CD14-positive monocyte (primary cell): ENCODE data around the gene CRADD. TPM values are rescaled to one million over a fixed set of nuclear protein-coding genes. Genes with fewer than 3 reads are reported as not detected.

Source experiments
- DNase-seq, 3 donors: peaks; one replicate each; pipeline ENCODE4 v3.0.0-alpha.2; 2011 to 2022
- H2AFZ ChIP-seq: 2 replicates; pipeline ENCODE4 v1.6.0; 2012; ENCODE audit warnings: mild to moderate bottlenecking, low read depth, low read length, inconsistent platforms; ENCODE audit not compliant: insufficient read depth, poor library complexity, severe bottlenecking
- H3K27ac ChIP-seq, 2 donors: 1 replicate in 1 of 2; 2 replicates in 1 of 2; pipeline ENCODE4 v1.5.1; 2012 to 2013; ENCODE audit warnings: low read length in 2 of 2, control low read depth in 1 of 2, inconsistent platforms in 1 of 2, low read depth in 1 of 2, mild to moderate bottlenecking in 1 of 2
- H3K27me3 ChIP-seq, 2 donors: one replicate each; pipeline versions ENCODE4 v1.6.0 to v1.6.1; 2011 to 2013; ENCODE audit warnings: low read length in 2 of 2; ENCODE audit not compliant: control insufficient read depth in 2 of 2, insufficient read depth in 2 of 2
- H3K36me3 ChIP-seq, 2 donors: replicated peaks in 1 of 2; 1 replicate in 1 of 2; 2 replicates in 1 of 2; pipeline versions ENCODE4 v1.5.1 to v1.6.1; 2012 to 2013; ENCODE audit warnings: low read length in 2 of 2, control low read depth in 1 of 2, inconsistent platforms in 1 of 2, mild to moderate bottlenecking in 1 of 2; ENCODE audit not compliant: insufficient read depth in 2 of 2, control insufficient read depth in 1 of 2
- H3K4me1 ChIP-seq, 2 donors: 1 replicate in 1 of 2; 2 replicates in 1 of 2; pipeline versions ENCODE4 v1.5.1 to v1.6.1; 2012 to 2013; ENCODE audit warnings: low read length in 2 of 2, control low read depth in 1 of 2, inconsistent platforms in 1 of 2, mild to moderate bottlenecking in 1 of 2, moderate library complexity in 1 of 2; ENCODE audit not compliant: insufficient read depth in 2 of 2, control insufficient read depth in 1 of 2
- H3K4me2 ChIP-seq: replicated peaks from 2 replicates; pipeline ENCODE3; 2012; ENCODE audit warnings: low read length, moderate library complexity, mild to moderate bottlenecking; ENCODE audit not compliant: poor library complexity, severe bottlenecking; ENCODE audit errors: extremely low read depth
- H3K4me3 ChIP-seq, 3 experiments: fragments of 200-600 bp in 1 of 3; sonication (generic) in 1 of 3; replicated peaks in 1 of 3; 1 replicate in 2 of 3; 2 replicates in 1 of 3; pipeline ENCODE4 v1.5.1; 2011 to 2013; ENCODE audit warnings: low read length in 3 of 3, mild to moderate bottlenecking in 3 of 3, control low read depth in 2 of 3, low read depth in 2 of 3, inconsistent platforms in 1 of 3, moderate library complexity in 1 of 3
- H3K79me2 ChIP-seq: 2 replicates; pipeline ENCODE4 v1.6.0; 2012; ENCODE audit warnings: mild to moderate bottlenecking, control low read depth, inconsistent platforms, low read length, moderate library complexity; ENCODE audit not compliant: insufficient read depth
- H3K9ac ChIP-seq: 2 replicates; pipeline ENCODE4 v1.6.0; 2017; ENCODE audit warnings: low read length, mild to moderate bottlenecking; ENCODE audit not compliant: insufficient read depth, poor library complexity, severe bottlenecking
- H3K9me3 ChIP-seq, 2 donors: replicated peaks in 1 of 2; 1 replicate in 1 of 2; 2 replicates in 1 of 2; pipeline versions ENCODE4 v1.5.1 to v1.6.1; 2012 to 2013; ENCODE audit warnings: low read length in 2 of 2, control low read depth in 1 of 2; ENCODE audit not compliant: control insufficient read depth in 1 of 2, insufficient read depth in 1 of 2
- H4K20me1 ChIP-seq: 2 replicates; pipeline ENCODE4 v1.6.0; 2012; ENCODE audit warnings: mild to moderate bottlenecking, low read length, control low read depth, moderate library complexity; ENCODE audit not compliant: insufficient read depth
- H3K27ac Mint-ChIP-seq, 7 donors: one replicate each; pipeline ENCODE4 v1.8.0; 2020; ENCODE audit warnings: mild to moderate bottlenecking in 7 of 7, mixed read lengths in 7 of 7, moderate library complexity in 6 of 7, inconsistent platforms in 2 of 7
- H3K27me3 Mint-ChIP-seq, 3 donors: one replicate each; pipeline ENCODE4 v1.8.0; 2021 to 2022; ENCODE audit warnings: low read depth in 3 of 3, mild to moderate bottlenecking in 3 of 3, mixed read lengths in 3 of 3, moderate library complexity in 3 of 3, inconsistent platforms in 1 of 3
- H3K36me3 Mint-ChIP-seq, 2 donors: one replicate each; pipeline ENCODE4 v1.8.0; 2020; ENCODE audit warnings: mixed read lengths in 2 of 2, inconsistent platforms in 1 of 2, mild to moderate bottlenecking in 1 of 2
- H3K4me1 Mint-ChIP-seq: one replicate; pipeline ENCODE4 v1.8.0; 2020; ENCODE audit warnings: mild to moderate bottlenecking, mixed read lengths
- H3K4me3 Mint-ChIP-seq, 2 donors: one replicate each; pipeline ENCODE4 v1.8.0; 2020; ENCODE audit warnings: mild to moderate bottlenecking in 2 of 2, mixed read lengths in 2 of 2, moderate library complexity in 1 of 2
- H3K9me3 Mint-ChIP-seq, 7 donors: one replicate each; pipeline ENCODE4 v1.8.0; 2020 to 2022; ENCODE audit warnings: mixed read lengths in 7 of 7, mild to moderate bottlenecking in 6 of 7, moderate library complexity in 6 of 7, inconsistent platforms in 2 of 7
- WGBS: methylation state at CpG from one replicate; pipeline ENCODE4 v1.1.5; 2013; ENCODE audit warnings: missing lambda C conversion rate; ENCODE audit not compliant: insufficient coverage; 5-methylcytosine and 5-hydroxymethylcytosine counted together
- intact Hi-C, 2 donors: fragments of 100-400 bp; cut with micrococcal nuclease; formaldehyde crosslinking; loops; one replicate each; pipeline versions ENCODE4 v1.15.0 to v1.15.1; 2023
- polyA plus RNA-seq, 3 donors: library from polyadenylated mRNA; depleted of rRNA in 1 of 3; unstranded in 2 of 3; stranded (reverse) in 1 of 3; fragments of 300-500 nt in 2 of 3; fragments of >200 nt in 1 of 3; fragmentation: Illumina TruSeq in 2 of 3; gene quantifications; 1 replicate in 2 of 3; 2 replicates in 1 of 3; pipeline ENCODE4 v1.2.3, GENCODE V29; 2012 to 2021
- TF ChIP-seq, protein P1 (sequence below): fragments of 200-600 bp; IDR thresholded peaks from one replicate; pipeline ENCODE4 v1.8.0; 2022; ENCODE audit warnings: antibody characterized with exemption, mild to moderate bottlenecking

The CRADD gene
- polyA plus RNA-seq, 3 donors, result 5.6 to 12.2 (median 11.2) TPM

GRCh38 chr12:93722179-93722578, 45.0 kb downstream of the CRADD start:
- no peak overlapping the region for H3K27ac ChIP-seq
- H3K4me2 ChIP-seq, result no peak overlapping the region
- H2AFZ ChIP-seq, result no peak overlapping the region
- H3K4me1 ChIP-seq, result no peaks in the 10 kb centered on the region
- H3K9ac ChIP-seq, result no peak overlapping the region
- Mint-ChIP-seq H3K9me3 (peaks cover 4 to 13% (median 12%) of the 10 kb centered on the region in 7 donors), H3K27ac (no peak overlapping the region), H3K36me3 (peaks cover 0 to 3% of the 10 kb centered on the region in 2 donors), H3K27me3 (peaks cover 0 to 2% (median 0%) of the 10 kb centered on the region in 3 donors), H3K4me3 (no peak overlapping the region), H3K4me1 (peaks cover 7% of the 10 kb centered on the region)
- H3K36me3 ChIP-seq, result no peaks in the 10 kb centered on the region
- intact Hi-C loops, result no loop called here
- H4K20me1 ChIP-seq, result no peaks in the 10 kb centered on the region
- H3K79me2 ChIP-seq, result no peaks in the 10 kb centered on the region
- no peak for DNase-seq
- no peak overlapping the region for H3K4me3 ChIP-seq
- TF ChIP-seq, protein P1, sequence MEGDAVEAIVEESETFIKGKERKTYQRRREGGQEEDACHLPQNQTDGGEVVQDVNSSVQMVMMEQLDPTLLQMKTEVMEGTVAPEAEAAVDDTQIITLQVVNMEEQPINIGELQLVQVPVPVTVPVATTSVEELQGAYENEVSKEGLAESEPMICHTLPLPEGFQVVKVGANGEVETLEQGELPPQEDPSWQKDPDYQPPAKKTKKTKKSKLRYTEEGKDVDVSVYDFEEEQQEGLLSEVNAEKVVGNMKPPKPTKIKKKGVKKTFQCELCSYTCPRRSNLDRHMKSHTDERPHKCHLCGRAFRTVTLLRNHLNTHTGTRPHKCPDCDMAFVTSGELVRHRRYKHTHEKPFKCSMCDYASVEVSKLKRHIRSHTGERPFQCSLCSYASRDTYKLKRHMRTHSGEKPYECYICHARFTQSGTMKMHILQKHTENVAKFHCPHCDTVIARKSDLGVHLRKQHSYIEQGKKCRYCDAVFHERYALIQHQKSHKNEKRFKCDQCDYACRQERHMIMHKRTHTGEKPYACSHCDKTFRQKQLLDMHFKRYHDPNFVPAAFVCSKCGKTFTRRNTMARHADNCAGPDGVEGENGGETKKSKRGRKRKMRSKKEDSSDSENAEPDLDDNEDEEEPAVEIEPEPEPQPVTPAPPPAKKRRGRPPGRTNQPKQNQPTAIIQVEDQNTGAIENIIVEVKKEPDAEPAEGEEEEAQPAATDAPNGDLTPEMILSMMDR, result no peak
- H3K9me3 ChIP-seq, result no peaks in the 10 kb centered on the region
- no CpG with 5 or more reads among the region's 2 CpGs for WGBS
- H3K27me3 ChIP-seq, result no peaks in the 10 kb centered on the region

DNA sequence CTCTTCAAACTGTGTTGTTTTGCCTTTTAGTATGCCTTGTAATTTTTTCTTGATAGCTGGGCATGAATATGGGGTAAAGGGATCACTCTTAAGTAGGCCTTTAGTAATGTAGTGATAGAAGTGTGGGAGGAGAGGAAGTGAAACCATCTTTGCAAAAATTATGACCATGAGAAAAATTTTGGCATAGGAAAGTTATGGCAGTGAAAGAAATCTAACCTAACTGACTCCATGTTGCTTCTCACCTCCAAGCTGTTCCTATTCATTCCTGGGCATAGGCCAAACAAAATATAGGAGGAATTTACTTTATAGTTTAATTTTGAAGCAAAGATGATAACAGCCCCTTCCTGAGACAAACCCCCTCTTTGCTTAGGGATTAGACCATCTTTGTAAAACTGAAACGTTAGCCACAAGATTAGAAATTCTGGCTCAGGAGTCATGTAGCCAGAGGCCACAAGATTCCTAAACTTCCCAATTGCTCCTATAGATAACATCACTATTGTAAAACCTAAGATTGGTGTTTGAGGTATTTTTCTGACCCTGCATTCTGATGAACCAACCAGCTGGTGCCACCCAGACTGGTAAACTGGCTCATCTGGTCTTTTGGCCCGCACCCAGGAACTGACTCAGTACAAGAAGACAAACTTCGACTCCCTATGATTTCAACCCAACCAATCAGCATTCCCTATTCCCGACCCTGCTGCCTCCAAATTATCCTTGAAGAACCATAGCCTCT, 45.8 kb downstream of the CRADD start:
- no peak overlapping the region for H3K4me2 ChIP-seq
- TF ChIP-seq, protein P1, result no peak

More for the DNA sequence above, 45.8 kb downstream of the CRADD start:
- no peak overlapping the region for H3K9ac ChIP-seq
- 100% methylated on average over 1 of the region's 4 CpGs for WGBS
- H3K27ac ChIP-seq, result no peak overlapping the region
- H3K27me3 ChIP-seq, result no peaks in the 10 kb centered on the region
- H3K79me2 ChIP-seq, result no peaks in the 10 kb centered on the region
- no peak overlapping the region for H3K4me3 ChIP-seq
- intact Hi-C loops, result no loop called here
- no peak overlapping the region for H3K4me3 Mint-ChIP-seq
- H3K9me3 Mint-ChIP-seq, result peaks cover 4 to 11% (median 8%) of the 10 kb centered on the region in 7 donors
- H3K4me1 ChIP-seq, result no peaks in the 10 kb centered on the region
- DNase-seq, result no peak
- no peaks in the 10 kb centered on the region for H3K9me3 ChIP-seq
- H3K4me1 Mint-ChIP-seq, result peaks cover 9% of the 10 kb centered on the region
- H4K20me1 ChIP-seq, result no peaks in the 10 kb centered on the region
- peaks cover 0 to 2% (median 0%) of the 10 kb centered on the region in 3 donors for H3K27me3 Mint-ChIP-seq
- peaks cover 0 to 3% of the 10 kb centered on the region in 2 donors for H3K36me3 Mint-ChIP-seq
- no peaks in the 10 kb centered on the region for H3K36me3 ChIP-seq
- H2AFZ ChIP-seq, result no peak overlapping the region
- peak overlapping the region in 1 of 7 donors; percentile 41 for H3K27ac Mint-ChIP-seq
